Measurements from ENCODE around the gene IL1B. TPM values are rescaled to one million over a fixed set of nuclear protein-coding genes. Genes with fewer than 3 reads are reported as not detected.

Gene IL1B
- total RNA-seq, 4 donors from 2014 or later: 2.7 TPM; not detected in 3

DNA sequence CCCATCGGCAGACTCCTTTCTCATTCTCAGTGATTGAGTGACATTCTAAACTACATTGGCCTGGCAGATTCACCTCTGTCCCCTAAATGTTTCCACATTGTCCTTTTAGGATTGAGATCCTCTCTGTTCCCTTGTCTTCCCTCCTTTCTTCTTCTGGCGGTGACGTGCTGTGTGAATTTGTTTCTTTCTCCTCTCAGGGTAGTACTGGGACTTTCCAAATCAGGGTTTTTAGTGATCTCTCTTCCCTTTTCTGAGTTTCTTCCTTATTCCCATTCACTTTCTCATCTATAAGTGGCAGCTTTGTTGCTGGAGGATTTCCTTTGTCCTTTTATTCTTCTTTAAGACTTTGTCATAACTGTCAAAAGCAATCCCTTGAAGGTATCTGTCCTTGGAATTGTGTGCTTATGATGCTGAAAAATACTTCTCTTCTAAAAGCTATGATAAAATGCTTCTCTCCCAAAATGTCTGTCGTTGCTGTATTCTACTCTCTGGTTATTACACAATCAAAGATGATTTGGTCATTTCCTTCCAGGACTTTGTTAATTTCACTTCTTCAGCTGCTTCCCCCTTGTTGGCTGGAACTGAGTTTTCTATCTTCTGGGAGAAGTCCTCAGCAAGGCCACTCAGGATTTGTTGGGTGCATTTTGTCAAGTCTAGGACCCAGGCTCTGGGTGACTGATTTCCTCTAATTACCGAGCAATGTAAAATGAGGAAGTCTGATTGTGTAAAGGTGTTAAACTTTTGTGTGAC lies 4.9 kb upstream of the IL1B start:
- no peak overlapping the region for H3K4me3 ChIP-seq
- intact Hi-C loops (cut with DNase I): no loop called here
- H3K4me1 ChIP-seq: no peaks in the 10 kb centered on the region
- no peaks in the 10 kb centered on the region for H3K9me3 ChIP-seq
- no peaks in the 10 kb centered on the region for H3K36me3 ChIP-seq
- no peak for TF ChIP-seq POLR2AphosphoS5 (IDR thresholded peaks at IDR 0.05)
- no peak for TF ChIP-seq POLR2A (IDR thresholded peaks at IDR 0.05; ENCODE audit: low read depth)
- TF ChIP-seq, protein P1, sequence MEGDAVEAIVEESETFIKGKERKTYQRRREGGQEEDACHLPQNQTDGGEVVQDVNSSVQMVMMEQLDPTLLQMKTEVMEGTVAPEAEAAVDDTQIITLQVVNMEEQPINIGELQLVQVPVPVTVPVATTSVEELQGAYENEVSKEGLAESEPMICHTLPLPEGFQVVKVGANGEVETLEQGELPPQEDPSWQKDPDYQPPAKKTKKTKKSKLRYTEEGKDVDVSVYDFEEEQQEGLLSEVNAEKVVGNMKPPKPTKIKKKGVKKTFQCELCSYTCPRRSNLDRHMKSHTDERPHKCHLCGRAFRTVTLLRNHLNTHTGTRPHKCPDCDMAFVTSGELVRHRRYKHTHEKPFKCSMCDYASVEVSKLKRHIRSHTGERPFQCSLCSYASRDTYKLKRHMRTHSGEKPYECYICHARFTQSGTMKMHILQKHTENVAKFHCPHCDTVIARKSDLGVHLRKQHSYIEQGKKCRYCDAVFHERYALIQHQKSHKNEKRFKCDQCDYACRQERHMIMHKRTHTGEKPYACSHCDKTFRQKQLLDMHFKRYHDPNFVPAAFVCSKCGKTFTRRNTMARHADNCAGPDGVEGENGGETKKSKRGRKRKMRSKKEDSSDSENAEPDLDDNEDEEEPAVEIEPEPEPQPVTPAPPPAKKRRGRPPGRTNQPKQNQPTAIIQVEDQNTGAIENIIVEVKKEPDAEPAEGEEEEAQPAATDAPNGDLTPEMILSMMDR (IDR thresholded peaks at IDR 0.05): no peak
- TF ChIP-seq EP300 (IDR thresholded peaks at IDR 0.05): no peak
- peak; percentile 79 for DNase-seq (ENCODE audit: extremely low spot score)
- WGBS: 66% methylated on average over 5 of the region's 5 CpGs
- H3K27ac ChIP-seq (replicated peaks in 1 of 4): no peak overlapping the region
- H3K27me3 ChIP-seq: no peaks in the 10 kb centered on the region

DNA sequence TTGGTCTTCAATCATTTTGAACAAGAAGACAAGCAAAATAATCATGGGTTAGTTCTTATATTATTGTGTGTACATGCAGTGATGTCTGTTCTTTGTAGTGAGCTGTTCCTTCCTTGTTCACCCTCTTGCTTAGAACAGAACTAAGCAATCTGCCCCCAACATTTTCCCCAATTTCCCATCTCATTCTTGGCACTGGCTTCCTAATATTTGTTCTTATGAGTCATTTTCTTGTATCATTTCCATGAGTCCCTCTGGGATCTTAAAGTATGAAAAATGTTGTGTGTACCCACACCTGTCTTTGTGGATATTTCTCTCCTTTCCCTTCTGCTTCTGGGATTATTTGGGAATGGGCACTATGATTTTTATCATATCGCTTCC lies 3.5 kb upstream of the IL1B start:
- no peaks in the 10 kb centered on the region for H3K27me3 ChIP-seq
- no peak for DNase-seq (ENCODE audit: extremely low spot score)
- no peaks in the 10 kb centered on the region for H3K9me3 ChIP-seq
- H3K4me3 ChIP-seq: no peak overlapping the region
- H3K4me1 ChIP-seq: no peaks in the 10 kb centered on the region
- TF ChIP-seq, protein P1 (IDR thresholded peaks at IDR 0.05): no peak
- intact Hi-C loops (cut with DNase I): no loop called here
- no peaks in the 10 kb centered on the region for H3K36me3 ChIP-seq
- no peak overlapping the region for H3K27ac ChIP-seq (replicated peaks in 1 of 4)
- 91% methylated on average over 1 of the region's 1 CpG for WGBS

DNA sequence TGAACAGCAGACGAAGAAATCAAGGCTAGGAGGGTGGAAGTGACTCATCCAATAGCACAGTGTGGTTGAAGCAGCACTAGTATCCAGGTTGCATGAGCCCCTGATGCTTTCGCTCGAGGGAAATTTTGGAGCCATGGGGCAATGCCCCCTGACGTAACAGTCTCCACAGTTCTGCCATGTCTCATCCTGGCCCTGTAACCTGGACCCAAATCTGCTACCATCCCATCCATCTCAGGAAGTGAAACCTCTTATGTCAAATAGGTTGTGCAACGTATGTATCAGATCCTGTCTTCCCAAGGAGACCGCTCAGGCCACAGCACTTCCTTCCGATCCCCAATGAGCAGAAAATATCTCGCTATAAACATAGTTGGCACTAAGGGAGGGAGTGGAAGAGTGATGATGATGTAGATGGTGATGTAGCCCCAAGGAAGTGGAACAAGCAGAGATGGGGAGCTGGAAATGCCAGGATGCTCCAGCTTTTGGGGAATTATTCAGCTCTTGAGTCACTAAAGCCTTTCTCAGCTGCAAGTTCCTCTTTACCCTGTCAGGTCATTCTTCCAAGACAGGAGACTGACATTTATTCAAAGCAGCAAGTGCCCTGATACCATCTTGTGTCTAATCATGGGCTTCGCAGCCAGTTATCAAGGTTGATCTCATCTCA lies 3.0 kb upstream of the IL1B start:
- TF ChIP-seq, protein P1 (IDR thresholded peaks at IDR 0.05): no peak
- TF ChIP-seq POLR2A (IDR thresholded peaks at IDR 0.05; ENCODE audit: low read depth) (no peak), POLR2AphosphoS5 (IDR thresholded peaks at IDR 0.05) (no peak), EP300 (IDR thresholded peaks at IDR 0.05) (no peak)
- Histone ChIP-seq H3K27ac (replicated peaks in 1 of 4) (no peak overlapping the region), H3K4me1 (peaks cover 0 to under 1% (median 0%) of the 10 kb centered on the region in 4 donors), H3K27me3 (no peaks in the 10 kb centered on the region), H3K4me3 (no peak overlapping the region), H3K9me3 (no peaks in the 10 kb centered on the region), H3K36me3 (no peaks in the 10 kb centered on the region)
- peak; percentile 89 for DNase-seq (ENCODE audit: extremely low spot score)
- 83% methylated on average over 9 of the region's 9 CpGs for WGBS
- intact Hi-C loops (cut with DNase I): no loop called here

DNA sequence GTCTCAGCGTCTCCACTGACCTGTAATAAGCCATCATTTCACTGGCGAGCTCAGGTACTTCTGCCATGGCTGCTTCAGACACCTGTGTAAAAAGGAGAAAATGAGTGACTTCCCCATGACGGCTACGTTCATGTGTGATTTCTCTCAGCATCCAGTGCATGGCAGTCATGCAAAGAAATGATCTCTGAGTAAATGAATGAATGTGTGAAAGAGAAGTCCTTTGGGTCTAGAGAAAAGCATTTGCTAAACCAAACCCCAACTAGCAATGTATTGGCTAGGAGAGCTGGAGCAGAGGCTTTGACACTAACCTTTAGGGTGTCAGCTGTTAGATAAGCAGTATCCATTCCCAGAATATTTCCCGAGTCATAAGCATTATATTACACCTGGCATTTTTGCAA lies 417 bp downstream of the IL1B start:
- WGBS: 57% methylated on average over 5 of the region's 5 CpGs
- no peak overlapping the region for H3K4me3 ChIP-seq

More for the DNA sequence above, 417 bp downstream of the IL1B start:
- intact Hi-C loops (cut with DNase I): no loop called here
- Histone ChIP-seq H3K4me1 (peaks cover 0 to 9% (median 4%) of the 10 kb centered on the region in 4 donors), H3K27me3 (no peaks in the 10 kb centered on the region), H3K36me3 (no peaks in the 10 kb centered on the region), H3K9me3 (no peaks in the 10 kb centered on the region), H3K27ac (replicated peaks in 1 of 4) (no peak overlapping the region)
- DNase-seq (ENCODE audit: extremely low spot score): no peak
- TF ChIP-seq POLR2A (IDR thresholded peaks at IDR 0.05; ENCODE audit: low read depth) (no peak), EP300 (IDR thresholded peaks at IDR 0.05) (no peak), POLR2AphosphoS5 (IDR thresholded peaks at IDR 0.05) (no peak)
- TF ChIP-seq, protein P1 (IDR thresholded peaks at IDR 0.05): no peak

Measured in esophagus muscularis mucosa (tissue), 4 donors.